Measurements from ENCODE around the gene PLCG1. TPM values are rescaled to one million over a fixed set of nuclear protein-coding genes. Genes with fewer than 3 reads are reported as not detected.

Gene PLCG1
- total and polyA plus RNA-seq, 7 donors, result 16.0 to 43.1 (median 22.9) TPM

DNA sequence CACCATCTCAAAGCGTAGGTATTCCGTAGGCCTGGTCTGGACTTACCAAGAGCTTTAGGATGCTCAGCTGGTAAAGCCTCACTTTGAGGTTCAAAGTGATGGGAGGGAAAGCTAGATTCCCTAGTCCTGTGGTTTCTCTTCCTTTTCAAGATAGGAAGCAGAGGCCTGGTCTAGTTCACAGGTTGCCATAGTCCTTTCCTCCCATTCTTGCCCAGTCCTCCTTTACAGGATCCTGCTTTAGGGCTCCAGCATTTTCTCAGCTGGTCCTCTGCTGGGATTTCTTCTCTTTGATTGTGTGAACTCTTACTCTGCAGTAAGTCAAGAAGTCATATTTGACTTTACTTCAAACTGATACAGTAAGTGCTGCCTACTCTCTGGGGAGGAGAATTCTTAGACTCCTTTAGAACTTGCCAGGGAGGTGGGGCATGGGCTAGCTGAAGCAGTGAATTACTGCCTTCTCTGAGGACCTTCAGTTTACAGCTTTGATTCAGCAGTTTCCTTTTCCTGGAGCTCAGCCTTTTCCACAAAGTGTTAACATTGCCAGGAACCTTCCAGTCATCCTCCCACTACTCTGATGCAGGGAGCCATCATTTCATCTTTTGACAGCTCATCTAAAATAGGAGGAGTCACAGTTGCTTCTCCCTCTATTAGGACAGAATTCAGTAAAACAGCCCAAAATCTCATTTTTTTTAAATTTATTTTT, 42.8 kb upstream of the PLCG1 start:
- intact Hi-C loops (cut with DNase I), result loop anchor here (1.0 to 5.0 kb wide), 3 partner anchors 104 to 127 kb away; no protein-coding TSS in a partner anchor
- Histone ChIP-seq H3K4me3 (no peak overlapping the region), H3K27me3 (ENCODE audit: insufficient read depth in 3 of 3, low read length in 2 of 3) (no peaks in the 10 kb centered on the region), H3K36me3 (ENCODE audit: insufficient read depth in 1 of 2, low read depth in 1 of 2) (peaks cover 17 to 75% of the 10 kb centered on the region in 2 donors), H3K27ac (no peak overlapping the region), H3K4me1 (no peaks in the 10 kb centered on the region), H3K9me3 (no peaks in the 10 kb centered on the region)
- no peak for ATAC-seq
- no peak for DNase-seq
- WGBS, 3 donors, result 91 to 98% (median 96%) methylated on average over 2 of the region's 2 CpGs
- TF ChIP-seq, protein P1, sequence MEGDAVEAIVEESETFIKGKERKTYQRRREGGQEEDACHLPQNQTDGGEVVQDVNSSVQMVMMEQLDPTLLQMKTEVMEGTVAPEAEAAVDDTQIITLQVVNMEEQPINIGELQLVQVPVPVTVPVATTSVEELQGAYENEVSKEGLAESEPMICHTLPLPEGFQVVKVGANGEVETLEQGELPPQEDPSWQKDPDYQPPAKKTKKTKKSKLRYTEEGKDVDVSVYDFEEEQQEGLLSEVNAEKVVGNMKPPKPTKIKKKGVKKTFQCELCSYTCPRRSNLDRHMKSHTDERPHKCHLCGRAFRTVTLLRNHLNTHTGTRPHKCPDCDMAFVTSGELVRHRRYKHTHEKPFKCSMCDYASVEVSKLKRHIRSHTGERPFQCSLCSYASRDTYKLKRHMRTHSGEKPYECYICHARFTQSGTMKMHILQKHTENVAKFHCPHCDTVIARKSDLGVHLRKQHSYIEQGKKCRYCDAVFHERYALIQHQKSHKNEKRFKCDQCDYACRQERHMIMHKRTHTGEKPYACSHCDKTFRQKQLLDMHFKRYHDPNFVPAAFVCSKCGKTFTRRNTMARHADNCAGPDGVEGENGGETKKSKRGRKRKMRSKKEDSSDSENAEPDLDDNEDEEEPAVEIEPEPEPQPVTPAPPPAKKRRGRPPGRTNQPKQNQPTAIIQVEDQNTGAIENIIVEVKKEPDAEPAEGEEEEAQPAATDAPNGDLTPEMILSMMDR (IDR thresholded peaks at IDR 0.05), result no peak

DNA sequence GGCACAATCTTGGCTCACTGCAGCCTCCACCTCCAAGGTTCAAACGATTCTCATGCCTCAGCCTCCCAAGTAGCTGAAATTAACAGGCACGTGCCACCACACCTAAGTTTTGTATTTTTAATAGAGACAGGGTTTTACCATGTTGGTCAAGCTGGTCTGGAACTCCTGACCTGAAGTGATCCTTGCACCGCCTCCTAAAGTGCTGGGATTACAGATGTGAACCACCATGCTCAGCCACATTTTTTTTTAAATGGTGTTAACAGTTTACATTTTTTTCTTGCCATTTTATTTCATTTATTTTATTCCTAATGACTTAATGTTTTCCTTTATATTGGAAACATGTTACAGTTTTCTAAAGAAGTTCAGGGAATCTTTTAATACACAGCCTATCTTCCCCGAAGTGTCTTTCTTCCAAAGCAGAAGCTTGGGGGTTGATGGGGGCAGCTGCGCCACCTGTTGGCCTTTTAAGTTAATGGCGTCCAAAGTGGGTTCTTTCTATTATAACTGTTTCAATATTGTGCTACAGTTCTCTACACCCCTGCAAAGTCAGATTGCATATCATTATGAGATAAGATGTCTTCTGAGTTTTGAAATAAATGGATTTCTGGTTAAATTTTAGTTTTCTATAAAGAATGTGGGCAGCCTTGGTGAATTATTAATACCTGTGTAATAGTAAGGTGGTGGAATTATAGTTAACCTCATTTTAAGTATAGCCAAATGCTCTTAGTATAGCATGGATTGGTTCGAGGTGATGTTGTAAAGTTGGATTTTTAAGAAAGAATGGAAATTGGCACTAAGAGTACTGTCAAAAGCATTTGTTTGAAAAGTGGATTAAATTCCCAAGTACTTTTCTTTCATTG, 42.0 kb upstream of the PLCG1 start:
- peaks cover 18 to 82% of the 10 kb centered on the region in 2 donors for H3K36me3 ChIP-seq (ENCODE audit: insufficient read depth in 1 of 2, low read depth in 1 of 2)
- TF ChIP-seq, protein P1 (IDR thresholded peaks at IDR 0.05), result peak; percentile 86
- ATAC-seq (peak; percentile 54 to 87 (median 68)), DNase-seq (peak; percentile 52 to 63)
- WGBS, 3 donors, result 50 to 52% (median 50%) methylated on average over 7 of the region's 7 CpGs
- no peaks in the 10 kb centered on the region for H3K27me3 ChIP-seq (ENCODE audit: insufficient read depth in 3 of 3, low read length in 2 of 3)
- no peaks in the 10 kb centered on the region for H3K9me3 ChIP-seq
- no peaks in the 10 kb centered on the region for H3K4me1 ChIP-seq
- intact Hi-C loops (cut with DNase I), result loop anchor here (1.0 to 5.0 kb wide), 3 partner anchors 105 to 128 kb away; no protein-coding TSS in a partner anchor
- H3K27ac ChIP-seq, result no peak overlapping the region
- no peak overlapping the region for H3K4me3 ChIP-seq

DNA sequence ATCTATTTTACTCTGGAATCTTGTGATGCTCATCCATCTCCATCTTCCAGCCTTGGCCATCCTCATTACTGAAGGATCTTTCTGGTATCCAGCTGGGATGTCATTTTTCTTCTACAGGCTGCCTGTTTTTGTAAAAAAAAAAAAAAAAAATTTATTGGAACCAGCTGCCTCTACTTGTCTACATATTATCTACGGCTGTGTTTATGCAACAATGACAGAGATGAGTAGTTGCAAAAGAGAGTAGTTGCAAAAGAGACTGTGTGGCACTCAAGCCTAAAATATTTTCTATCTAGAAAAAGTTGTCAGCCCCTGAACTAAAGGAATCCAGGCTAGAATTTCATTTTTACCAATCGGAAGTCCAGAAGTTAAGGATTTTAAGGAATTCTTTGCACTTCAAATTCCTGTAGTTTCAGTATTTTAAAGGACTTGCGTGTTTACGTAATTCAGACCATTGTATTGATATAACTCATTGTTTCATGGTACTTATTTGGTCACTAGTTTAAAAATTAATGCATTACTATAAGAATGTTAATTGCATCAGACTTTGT, 38.6 kb upstream of the PLCG1 start:
- no peaks in the 10 kb centered on the region for H3K4me1 ChIP-seq
- intact Hi-C loops (cut with DNase I), result loop anchor here in 1 of 2 donors (5.0 kb wide), 1 partner anchor 131 kb away; no protein-coding TSS in a partner anchor
- TF ChIP-seq, protein P1 (IDR thresholded peaks at IDR 0.05), result no peak
- peaks cover 12 to 94% of the 10 kb centered on the region in 2 donors for H3K36me3 ChIP-seq (ENCODE audit: insufficient read depth in 1 of 2, low read depth in 1 of 2)
- peak in 1 of 4 donors; percentile 42 for ATAC-seq
- 69 to 85% (median 77%) methylated on average over 4 of the region's 4 CpGs for WGBS, 3 donors
- no peaks in the 10 kb centered on the region for H3K27me3 ChIP-seq (ENCODE audit: insufficient read depth in 3 of 3, low read length in 2 of 3)
- DNase-seq, result no peak
- H3K9me3 ChIP-seq, result no peaks in the 10 kb centered on the region
- no peak overlapping the region for H3K4me3 ChIP-seq
- no peak overlapping the region for H3K27ac ChIP-seq

DNA sequence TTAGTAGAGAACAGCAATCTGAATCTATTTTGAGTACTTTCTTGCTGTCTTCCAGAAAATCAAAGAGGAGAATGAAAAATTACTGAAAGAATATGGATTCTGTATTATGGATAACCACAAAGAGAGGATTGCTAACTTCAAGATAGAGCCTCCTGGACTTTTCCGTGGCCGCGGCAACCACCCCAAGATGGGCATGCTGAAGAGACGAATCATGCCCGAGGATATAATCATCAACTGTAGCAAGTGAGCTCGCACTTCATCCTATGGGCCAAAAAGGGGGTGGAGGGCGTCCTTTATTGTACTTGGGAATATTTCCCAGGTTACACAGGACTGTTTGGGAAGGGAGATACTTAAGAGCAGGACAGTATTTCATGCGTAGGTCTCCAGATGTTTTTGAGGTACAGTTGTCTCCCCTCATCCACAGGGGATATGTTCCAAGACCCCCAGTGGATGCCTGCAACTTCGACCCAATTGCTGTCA, 37.3 kb upstream of the PLCG1 start:
- Histone ChIP-seq H3K9me3 (no peaks in the 10 kb centered on the region), H3K27me3 (ENCODE audit: insufficient read depth in 3 of 3, low read length in 2 of 3) (no peaks in the 10 kb centered on the region), H3K4me3 (no peak overlapping the region), H3K27ac (no peak overlapping the region), H3K4me1 (no peaks in the 10 kb centered on the region), H3K36me3 (ENCODE audit: insufficient read depth in 1 of 2, low read depth in 1 of 2) (peaks cover 9 to 94% of the 10 kb centered on the region in 2 donors)
- no peak for ATAC-seq
- intact Hi-C loops (cut with DNase I), result no loop called here
- no peak for DNase-seq
- WGBS, 3 donors, result 92 to 97% (median 92%) methylated on average over 9 of the region's 9 CpGs
- TF ChIP-seq, protein P1 (IDR thresholded peaks at IDR 0.05), result no peak
